Stimulated activated memory B cell treated with anti-CD40 and anti-IgM and Interleukin-4, amounts not matched to agents 10 μg/mL and 1 μg/mL and 100 μg/mL, for 72 hours (primary cell): ENCODE data around the gene ASPDH.
"Not testable (repeated sequence)": the region's sequence is repeated elsewhere in the genome, so short reads cannot be mapped to it uniquely, and the experiment has no call there.

ENCODE experiments used
- ATAC-seq: fragments of 150-1000 bp; cut with Tn5 transposase; 2 replicates; pipeline ENCODE4 v1.10.0; 2021
- H3K27ac Mint-ChIP-seq: one replicate; pipeline ENCODE4 v1.8.0; 2022; ENCODE audit warnings: mild to moderate bottlenecking, mixed read lengths
- H3K27me3 Mint-ChIP-seq: one replicate; pipeline ENCODE4 v1.8.0; 2022; ENCODE audit warnings: mixed read lengths
- H3K36me3 Mint-ChIP-seq: one replicate; pipeline ENCODE4 v1.8.0; 2022; ENCODE audit warnings: mixed read lengths
- H3K4me1 Mint-ChIP-seq: one replicate; pipeline ENCODE4 v1.8.0; 2022; ENCODE audit warnings: mixed read lengths
- H3K4me3 Mint-ChIP-seq: one replicate; pipeline ENCODE4 v1.8.0; 2022; ENCODE audit warnings: mild to moderate bottlenecking, moderate library complexity, mixed read lengths
- H3K9me3 Mint-ChIP-seq: one replicate; pipeline ENCODE4 v1.8.0; 2022; ENCODE audit warnings: mixed read lengths

Gene ASPDH

DNA sequence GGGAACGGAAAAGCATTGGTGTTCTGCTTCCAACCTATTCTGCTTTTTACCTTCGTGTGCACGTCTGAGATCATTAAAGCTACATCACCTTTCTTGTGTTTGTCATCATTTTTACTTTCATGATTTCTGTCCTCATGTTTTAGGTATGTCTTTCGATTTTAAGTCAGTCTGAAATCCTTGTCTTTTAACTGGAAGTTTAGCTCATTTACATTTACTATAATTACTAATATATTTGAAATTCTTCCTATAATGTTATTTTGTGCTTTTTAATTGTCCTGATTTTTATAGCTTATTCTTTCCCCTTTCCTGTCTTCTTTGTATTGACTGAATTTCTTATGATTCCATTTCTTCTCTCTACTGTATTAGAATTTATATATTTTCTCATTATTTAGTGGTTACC lies 19.2 kb upstream of the ASPDH start:
- no peak overlapping the region for H3K4me3 Mint-ChIP-seq

GRCh38 chr19:50531171-50531612 lies 17.5 kb upstream of the ASPDH start:
- Mint-ChIP-seq H3K27ac (no peak overlapping the region), H3K36me3 (peaks cover 6% of the 10 kb centered on the region), H3K27me3 (peaks cover 60% of the 10 kb centered on the region), H3K9me3 (peaks cover 13% of the 10 kb centered on the region), H3K4me1 (no peaks in the 10 kb centered on the region), H3K4me3 (no peak overlapping the region)
- ATAC-seq = no peak

More for the DNA sequence above, 19.2 kb upstream of the ASPDH start:
- H3K27ac Mint-ChIP-seq = no peak overlapping the region
- H3K36me3 Mint-ChIP-seq = peaks cover 6% of the 10 kb centered on the region
- peaks cover 13% of the 10 kb centered on the region for H3K9me3 Mint-ChIP-seq
- ATAC-seq = no peak
- H3K27me3 Mint-ChIP-seq = peaks cover 67% of the 10 kb centered on the region
- H3K4me1 Mint-ChIP-seq = peaks cover 5% of the 10 kb centered on the region

DNA sequence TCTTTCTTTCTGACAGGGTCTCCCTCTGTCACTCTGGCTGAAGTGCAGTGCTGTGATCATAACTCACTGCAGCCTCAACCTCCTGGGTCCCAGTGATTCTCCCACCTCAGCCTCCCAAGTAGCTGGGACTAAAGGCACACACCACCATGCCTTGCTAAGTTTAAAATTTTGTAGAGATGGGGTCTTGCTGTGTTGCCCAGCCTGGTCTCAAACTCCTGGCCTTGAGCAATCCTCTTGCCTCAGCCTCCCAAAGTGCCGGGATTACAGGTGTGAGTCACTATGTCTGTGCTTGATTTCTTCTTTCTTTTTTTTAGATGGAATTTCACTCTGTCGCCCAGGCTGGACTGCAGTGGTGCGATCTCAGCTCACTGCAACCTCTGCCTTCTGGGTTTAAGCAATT lies 14.3 kb upstream of the ASPDH start:
- H3K27ac Mint-ChIP-seq, H3K36me3 Mint-ChIP-seq, H3K4me3 Mint-ChIP-seq, ATAC-seq, H3K9me3 Mint-ChIP-seq, H3K4me1 Mint-ChIP-seq: not testable (repeated sequence)
- peaks cover 50% of the 10 kb centered on the region for H3K27me3 Mint-ChIP-seq

DNA sequence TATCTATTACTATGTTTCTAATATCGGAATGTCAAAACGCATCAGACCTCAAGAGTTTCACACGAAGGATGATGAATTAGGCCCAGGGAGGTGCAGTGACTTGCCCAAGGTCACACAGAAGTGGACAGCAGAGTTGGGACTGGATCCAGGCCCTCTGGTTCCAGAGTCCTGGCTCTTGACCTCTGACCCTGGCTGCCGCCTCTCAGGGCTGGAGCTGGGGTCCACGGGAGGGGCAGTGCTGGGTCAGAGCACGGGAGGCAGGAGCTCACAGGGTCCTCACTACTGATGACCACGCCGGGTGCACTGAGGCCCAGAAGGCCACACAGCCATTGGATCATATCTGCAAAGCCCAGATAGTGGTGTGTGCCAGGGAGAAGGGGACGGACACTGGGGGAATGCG lies 9.2 kb upstream of the ASPDH start:
- H3K4me3 Mint-ChIP-seq = no peak overlapping the region
- no peaks in the 10 kb centered on the region for H3K9me3 Mint-ChIP-seq
- peaks cover 7% of the 10 kb centered on the region for H3K27me3 Mint-ChIP-seq
- no peak for ATAC-seq
- no peak overlapping the region for H3K27ac Mint-ChIP-seq
- H3K36me3 Mint-ChIP-seq = no peaks in the 10 kb centered on the region
- H3K4me1 Mint-ChIP-seq = no peaks in the 10 kb centered on the region

GRCh38 chr19:50520822-50521465 lies 7.2 kb upstream of the ASPDH start:
- Mint-ChIP-seq H3K9me3 (no peaks in the 10 kb centered on the region), H3K36me3 (no peaks in the 10 kb centered on the region), H3K4me3 (no peak overlapping the region), H3K27ac (no peak overlapping the region), H3K4me1 (no peaks in the 10 kb centered on the region), H3K27me3 (peaks cover 5% of the 10 kb centered on the region)
- no peak for ATAC-seq

DNA sequence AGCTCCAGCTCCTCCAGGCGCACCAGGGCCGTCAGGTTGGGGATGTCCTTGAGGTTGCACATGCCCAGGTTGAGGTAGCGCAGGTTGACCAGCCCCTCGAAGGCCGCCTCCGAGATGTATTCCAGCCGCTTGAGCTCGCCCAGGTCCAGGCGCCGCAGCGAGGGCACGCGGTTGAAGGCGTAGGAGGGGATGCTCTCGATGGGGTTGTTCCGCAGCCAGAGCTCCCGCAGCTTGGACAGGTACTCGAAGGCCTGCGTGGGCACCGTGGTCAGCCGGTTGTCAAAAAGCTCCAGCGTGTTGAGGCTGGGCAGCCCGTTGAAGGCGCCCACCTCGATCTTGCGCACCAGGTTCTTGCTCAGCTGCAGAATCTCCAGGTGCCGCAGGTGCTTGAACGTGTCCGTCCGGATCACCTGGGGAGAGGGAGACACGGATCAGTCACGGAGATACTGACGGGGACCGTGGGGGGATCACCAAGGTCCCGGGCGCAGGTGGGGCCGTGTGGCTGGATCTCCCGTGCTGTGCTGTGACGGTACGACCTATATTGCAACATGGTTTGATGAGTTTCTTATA lies 5.4 kb upstream of the ASPDH start:
- no peaks in the 10 kb centered on the region for H3K36me3 Mint-ChIP-seq
- no peaks in the 10 kb centered on the region for H3K9me3 Mint-ChIP-seq
- no peak for ATAC-seq
- no peak overlapping the region for H3K27ac Mint-ChIP-seq
- no peaks in the 10 kb centered on the region for H3K4me1 Mint-ChIP-seq
- no peak overlapping the region for H3K4me3 Mint-ChIP-seq
- peaks cover 19% of the 10 kb centered on the region for H3K27me3 Mint-ChIP-seq

- Mint-ChIP-seq H3K9me3 (no peaks in the 10 kb centered on the region), H3K4me3 (no peak overlapping the region), H3K27ac (no peak overlapping the region), H3K27me3 (peaks cover 26% of the 10 kb centered on the region), H3K4me1 (no peaks in the 10 kb centered on the region), H3K36me3 (no peaks in the 10 kb centered on the region)
- ATAC-seq = peak; percentile 7
Observed at GRCh38 chr19:50518091-50519005, 4.6 kb upstream of the ASPDH start.

- no peaks in the 10 kb centered on the region for H3K4me1 Mint-ChIP-seq
- H3K27me3 Mint-ChIP-seq = peaks cover 32% of the 10 kb centered on the region
- ATAC-seq = no peak
- no peaks in the 10 kb centered on the region for H3K36me3 Mint-ChIP-seq
- no peaks in the 10 kb centered on the region for H3K9me3 Mint-ChIP-seq
- no peak overlapping the region for H3K4me3 Mint-ChIP-seq
- no peak overlapping the region for H3K27ac Mint-ChIP-seq
Observed at GRCh38 chr19:50517704-50518075, 4.0 kb upstream of the ASPDH start.

GRCh38 chr19:50516964-50517703 lies 3.4 kb upstream of the ASPDH start:
- H3K4me1 Mint-ChIP-seq = no peaks in the 10 kb centered on the region
- H3K27ac Mint-ChIP-seq = no peak overlapping the region
- no peak for ATAC-seq
- H3K9me3 Mint-ChIP-seq = no peaks in the 10 kb centered on the region
- H3K27me3 Mint-ChIP-seq = peaks cover 32% of the 10 kb centered on the region
- no peak overlapping the region for H3K4me3 Mint-ChIP-seq
- no peaks in the 10 kb centered on the region for H3K36me3 Mint-ChIP-seq

GRCh38 chr19:50516456-50516855 lies 2.7 kb upstream of the ASPDH start:
- H3K4me1 Mint-ChIP-seq = peaks cover 6% of the 10 kb centered on the region
- peaks cover under 1% of the 10 kb centered on the region for H3K9me3 Mint-ChIP-seq
- H3K36me3 Mint-ChIP-seq = no peaks in the 10 kb centered on the region
- peaks cover 32% of the 10 kb centered on the region for H3K27me3 Mint-ChIP-seq
- ATAC-seq = no peak
- H3K4me3 Mint-ChIP-seq = no peak overlapping the region
- H3K27ac Mint-ChIP-seq = no peak overlapping the region

- ATAC-seq = no peak
- Mint-ChIP-seq H3K27me3 (peaks cover 32% of the 10 kb centered on the region), H3K4me1 (peaks cover 17% of the 10 kb centered on the region), H3K9me3 (peaks cover 2% of the 10 kb centered on the region), H3K36me3 (no peaks in the 10 kb centered on the region), H3K4me3 (no peak overlapping the region), H3K27ac (no peak overlapping the region)
Observed at GRCh38 chr19:50515168-50515561, 1.5 kb upstream of the ASPDH start.

DNA sequence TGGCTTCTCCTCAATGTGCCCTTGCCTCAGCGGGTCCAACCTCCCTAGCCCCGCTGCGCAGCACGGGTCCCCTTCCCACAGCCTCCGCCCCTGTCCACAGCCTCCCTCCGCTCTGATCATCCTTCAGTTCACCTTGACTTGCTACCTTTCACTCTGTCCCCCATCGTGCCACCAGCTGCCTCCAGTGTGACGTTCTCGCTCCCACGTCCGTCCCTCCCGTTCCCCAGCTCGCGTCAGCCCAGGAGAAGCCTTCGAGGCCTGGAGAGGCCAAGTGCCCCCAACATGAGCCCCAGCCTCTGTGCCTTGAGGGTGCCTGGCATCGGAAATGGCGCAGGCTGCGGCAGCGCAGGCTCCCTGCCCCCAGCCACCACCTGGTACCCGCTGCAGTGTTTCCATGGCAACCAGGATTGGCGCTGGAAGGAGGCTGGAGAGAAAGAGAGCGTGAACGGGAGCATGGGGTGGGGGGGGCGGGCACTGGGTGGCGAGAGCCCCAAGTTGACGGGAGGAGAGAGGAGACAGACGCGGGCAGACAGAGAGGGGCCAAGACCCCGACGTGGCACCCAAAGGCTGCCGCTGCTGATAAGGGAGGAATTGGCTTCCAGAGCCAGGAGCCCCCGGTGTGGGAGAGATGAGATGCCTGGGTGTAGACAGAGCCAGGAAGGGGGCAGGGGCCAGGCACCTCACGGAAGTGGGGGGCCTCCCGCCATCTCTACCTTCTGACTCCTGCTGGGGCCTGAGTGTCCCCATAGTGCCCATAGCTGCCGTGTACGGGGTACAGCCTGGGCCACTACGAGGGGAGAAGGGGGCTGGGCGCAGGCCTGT lies 844 bp upstream of the ASPDH start:
- Mint-ChIP-seq H3K9me3 (peaks cover 2% of the 10 kb centered on the region), H3K27ac (no peak overlapping the region), H3K36me3 (no peaks in the 10 kb centered on the region), H3K27me3 (peaks cover 32% of the 10 kb centered on the region), H3K4me3 (no peak overlapping the region), H3K4me1 (peaks cover 17% of the 10 kb centered on the region)
- no peak for ATAC-seq

GRCh38 chr19:50512999-50513745 lies 541 bp downstream of the ASPDH start:
- H3K4me3 Mint-ChIP-seq = no peak overlapping the region
- peaks cover 2% of the 10 kb centered on the region for H3K9me3 Mint-ChIP-seq
- ATAC-seq = no peak
- peaks cover 32% of the 10 kb centered on the region for H3K27me3 Mint-ChIP-seq
- peaks cover 28% of the 10 kb centered on the region for H3K4me1 Mint-ChIP-seq
- peaks cover 1% of the 10 kb centered on the region for H3K36me3 Mint-ChIP-seq
- no peak overlapping the region for H3K27ac Mint-ChIP-seq
